ENCODE results near the gene ADGRG6. TPM values are rescaled to one million over a fixed set of nuclear protein-coding genes. Genes with fewer than 3 reads are reported as not detected.

ADGRG6 gene
- total and polyA plus RNA-seq, 10 donors, result 0.24 to 29.0 (median 15.4) TPM

DNA sequence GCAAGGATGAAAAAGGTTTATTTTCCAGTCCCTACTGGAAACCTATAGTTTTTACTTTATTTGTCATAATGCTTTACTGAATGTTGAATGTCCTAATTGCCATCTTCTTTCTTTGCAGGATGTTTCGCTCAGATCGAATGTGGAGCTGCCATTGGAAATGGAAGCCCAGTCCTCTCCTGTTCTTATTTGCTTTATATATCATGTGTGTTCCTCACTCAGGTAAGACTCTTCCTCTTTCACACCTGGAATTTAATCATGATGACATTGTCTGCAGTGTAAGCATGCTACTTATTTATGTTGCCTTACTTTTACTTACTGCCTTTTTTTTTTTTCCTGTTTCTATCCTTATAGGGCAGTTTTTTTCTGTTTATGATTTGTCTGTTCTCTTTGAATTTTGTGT is 7.6 kb downstream of the ADGRG6 start:
- no peak for DNase-seq
- Histone ChIP-seq H3K27ac (no peak overlapping the region), H3K9me3 (no peaks in the 10 kb centered on the region), H3K4me3 (no peak overlapping the region), H3K4me1 (no peaks in the 10 kb centered on the region), H3K27me3 (replicated peaks in 1 of 7) (peaks cover 0 to 8% (median 0%) of the 10 kb centered on the region in 7 donors), H3K36me3 (no peaks in the 10 kb centered on the region)
- 93 to 98% (median 95%) methylated on average over 2 of the region's 2 CpGs for WGBS, 5 donors
- intact Hi-C loops (cut with DNase I; ENCODE audit: low total_unique reads), result no loop called here
- TF ChIP-seq POLR2A (IDR thresholded peaks at IDR 0.05) (no peak), POLR2AphosphoS5 (IDR thresholded peaks at IDR 0.05) (no peak)
- TF ChIP-seq, protein P1, sequence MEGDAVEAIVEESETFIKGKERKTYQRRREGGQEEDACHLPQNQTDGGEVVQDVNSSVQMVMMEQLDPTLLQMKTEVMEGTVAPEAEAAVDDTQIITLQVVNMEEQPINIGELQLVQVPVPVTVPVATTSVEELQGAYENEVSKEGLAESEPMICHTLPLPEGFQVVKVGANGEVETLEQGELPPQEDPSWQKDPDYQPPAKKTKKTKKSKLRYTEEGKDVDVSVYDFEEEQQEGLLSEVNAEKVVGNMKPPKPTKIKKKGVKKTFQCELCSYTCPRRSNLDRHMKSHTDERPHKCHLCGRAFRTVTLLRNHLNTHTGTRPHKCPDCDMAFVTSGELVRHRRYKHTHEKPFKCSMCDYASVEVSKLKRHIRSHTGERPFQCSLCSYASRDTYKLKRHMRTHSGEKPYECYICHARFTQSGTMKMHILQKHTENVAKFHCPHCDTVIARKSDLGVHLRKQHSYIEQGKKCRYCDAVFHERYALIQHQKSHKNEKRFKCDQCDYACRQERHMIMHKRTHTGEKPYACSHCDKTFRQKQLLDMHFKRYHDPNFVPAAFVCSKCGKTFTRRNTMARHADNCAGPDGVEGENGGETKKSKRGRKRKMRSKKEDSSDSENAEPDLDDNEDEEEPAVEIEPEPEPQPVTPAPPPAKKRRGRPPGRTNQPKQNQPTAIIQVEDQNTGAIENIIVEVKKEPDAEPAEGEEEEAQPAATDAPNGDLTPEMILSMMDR (IDR thresholded peaks at IDR 0.05 in 8 of 11, conservative IDR thresholded peaks at IDR 0.05 in 3 of 11), result no peak

DNA sequence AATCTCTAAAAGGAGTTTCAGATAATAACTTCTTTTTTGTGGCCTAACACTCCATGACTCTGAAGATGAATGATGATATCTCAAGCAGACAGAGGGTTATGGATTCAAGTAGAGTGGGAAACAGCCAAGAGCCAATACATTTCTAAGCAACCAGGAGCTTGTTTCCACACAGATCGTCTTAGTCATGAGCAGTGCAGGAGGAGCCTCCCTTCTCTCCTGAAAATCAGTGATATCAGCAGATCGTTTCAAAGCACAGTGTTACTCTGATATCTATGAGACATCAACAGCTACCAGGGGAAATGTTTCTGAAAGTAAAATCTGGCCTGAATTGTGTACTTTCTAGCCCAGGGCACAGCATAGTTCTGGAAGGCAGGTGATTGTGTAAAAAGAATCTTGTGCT is 11.5 kb downstream of the ADGRG6 start:
- no peak for DNase-seq
- intact Hi-C loops (cut with DNase I; ENCODE audit: low total_unique reads), result no loop called here
- Histone ChIP-seq H3K27ac (no peak overlapping the region), H3K4me1 (no peaks in the 10 kb centered on the region), H3K4me3 (no peak overlapping the region), H3K36me3 (no peaks in the 10 kb centered on the region), H3K9me3 (no peaks in the 10 kb centered on the region), H3K27me3 (replicated peaks in 1 of 7) (no peaks in the 10 kb centered on the region)
- TF ChIP-seq, protein P1 (IDR thresholded peaks at IDR 0.05 in 8 of 11, conservative IDR thresholded peaks at IDR 0.05 in 3 of 11), result no peak
- no peak for TF ChIP-seq POLR2AphosphoS5 (IDR thresholded peaks at IDR 0.05)
- 24 to 63% (median 52%) methylated on average over 2 of the region's 2 CpGs for WGBS, 5 donors

DNA sequence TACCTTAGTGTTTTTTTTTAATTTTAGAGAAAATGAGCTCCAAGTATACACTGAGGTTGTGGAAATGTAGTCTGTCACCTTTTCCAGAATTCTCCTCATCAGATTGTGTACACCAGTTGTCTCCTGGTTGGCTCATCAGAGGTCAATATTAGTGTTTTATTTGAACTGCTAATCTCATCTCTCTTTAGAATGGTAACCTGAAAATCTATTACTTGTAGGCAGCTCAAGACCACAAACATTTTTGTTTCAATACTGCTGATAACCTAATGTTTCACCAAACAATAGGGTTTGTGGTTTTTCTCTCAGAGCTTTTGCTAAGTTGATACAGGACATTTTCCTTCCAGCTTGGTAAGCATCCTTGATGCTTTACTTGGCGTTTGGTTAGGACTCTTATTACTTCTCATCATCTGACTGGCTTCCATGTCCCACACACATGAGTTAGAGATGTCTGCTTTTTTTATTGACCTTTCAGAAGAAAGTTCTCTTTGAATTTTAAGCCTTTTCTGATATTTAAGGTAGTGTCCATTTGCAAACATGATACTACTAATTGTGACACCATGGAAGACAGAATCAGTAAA is 15.1 kb downstream of the ADGRG6 start:
- Histone ChIP-seq H3K4me3 (no peak overlapping the region), H3K9me3 (no peaks in the 10 kb centered on the region), H3K27ac (no peak overlapping the region), H3K4me1 (no peaks in the 10 kb centered on the region), H3K27me3 (replicated peaks in 1 of 7) (no peaks in the 10 kb centered on the region), H3K36me3 (no peaks in the 10 kb centered on the region)
- TF ChIP-seq POLR2A (IDR thresholded peaks at IDR 0.05) (no peak), POLR2AphosphoS5 (IDR thresholded peaks at IDR 0.05) (no peak)
- TF ChIP-seq, protein P1 (IDR thresholded peaks at IDR 0.05 in 8 of 11, conservative IDR thresholded peaks at IDR 0.05 in 3 of 11), result no peak
- intact Hi-C loops (cut with DNase I; ENCODE audit: low total_unique reads), result no loop called here
- WGBS, 5 donors, result 76 to 94% (median 85%) methylated on average over 1 of the region's 1 CpG
- DNase-seq, result no peak

DNA sequence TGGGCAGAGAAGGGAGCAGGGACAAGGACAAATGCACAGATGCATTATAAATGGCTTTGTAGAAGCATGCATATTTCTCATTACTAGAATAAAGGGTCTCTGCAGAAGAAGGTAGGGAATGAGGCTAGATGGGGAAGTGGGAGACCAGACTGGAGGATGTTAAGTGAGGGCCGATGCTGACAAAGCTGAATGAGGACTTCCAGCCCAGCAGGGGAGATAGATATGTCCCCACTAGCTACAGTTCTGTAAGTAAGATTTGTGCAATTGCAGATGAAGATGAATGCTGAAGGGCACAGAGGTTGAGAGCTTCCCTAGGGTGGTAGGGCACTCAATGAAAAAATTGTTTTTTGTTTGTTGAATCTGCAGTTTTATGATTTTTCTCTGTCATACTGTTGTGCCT is 16.9 kb downstream of the ADGRG6 start:
- H3K27me3 ChIP-seq (replicated peaks in 1 of 7), result no peaks in the 10 kb centered on the region
- no peak for DNase-seq
- H3K4me1 ChIP-seq, result no peaks in the 10 kb centered on the region
- no peak overlapping the region for H3K4me3 ChIP-seq
- WGBS, 5 donors, result 45 to 63% (median 50%) methylated on average over 1 of the region's 1 CpG
- no peaks in the 10 kb centered on the region for H3K9me3 ChIP-seq
- no peak overlapping the region for H3K27ac ChIP-seq
- no peaks in the 10 kb centered on the region for H3K36me3 ChIP-seq
- intact Hi-C loops (cut with DNase I; ENCODE audit: low total_unique reads), result no loop called here
- TF ChIP-seq POLR2AphosphoS5 (IDR thresholded peaks at IDR 0.05) (no peak), POLR2A (IDR thresholded peaks at IDR 0.05) (no peak)
- TF ChIP-seq, protein P1 (IDR thresholded peaks at IDR 0.05 in 8 of 11, conservative IDR thresholded peaks at IDR 0.05 in 3 of 11), result no peak
